Muscle layer of colon (tissue), 2 donors: Measurements from ENCODE around the gene EPHA6.

Experiments
- H3K27ac ChIP-seq: one replicate; pipeline ENCODE4 v1.7.0; 2013; ENCODE audit warnings: low read depth, mild to moderate bottlenecking, low read length, moderate library complexity
- H3K27me3 ChIP-seq, 2 donors: one replicate each; pipeline ENCODE4 v1.7.0; 2013; ENCODE audit warnings: low read length in 2 of 2, mild to moderate bottlenecking in 2 of 2; ENCODE audit not compliant: insufficient read depth in 2 of 2, control insufficient read depth in 1 of 2
- H3K36me3 ChIP-seq: one replicate; pipeline ENCODE4 v1.7.0; 2013; ENCODE audit warnings: mild to moderate bottlenecking, low read length; ENCODE audit not compliant: insufficient read depth
- H3K4me1 ChIP-seq: one replicate; pipeline ENCODE4 v1.7.0; 2013; ENCODE audit warnings: mild to moderate bottlenecking, low read length; ENCODE audit not compliant: insufficient read depth
- H3K4me3 ChIP-seq, 2 donors: one replicate each; pipeline ENCODE4 v1.7.0; 2013; ENCODE audit warnings: low read length in 2 of 2, low read depth in 1 of 2, mild to moderate bottlenecking in 1 of 2, moderate library complexity in 1 of 2
- H3K9ac ChIP-seq: one replicate; pipeline ENCODE4 v1.7.0; 2013; ENCODE audit warnings: low read length
- H3K9me3 ChIP-seq: one replicate; pipeline ENCODE4 v1.7.0; 2013; ENCODE audit warnings: mild to moderate bottlenecking, low read length
- donor health status: abdominal sarcoma.
- donor health status: Adenocarcinoma of cecum.

The EPHA6 gene

DNA sequence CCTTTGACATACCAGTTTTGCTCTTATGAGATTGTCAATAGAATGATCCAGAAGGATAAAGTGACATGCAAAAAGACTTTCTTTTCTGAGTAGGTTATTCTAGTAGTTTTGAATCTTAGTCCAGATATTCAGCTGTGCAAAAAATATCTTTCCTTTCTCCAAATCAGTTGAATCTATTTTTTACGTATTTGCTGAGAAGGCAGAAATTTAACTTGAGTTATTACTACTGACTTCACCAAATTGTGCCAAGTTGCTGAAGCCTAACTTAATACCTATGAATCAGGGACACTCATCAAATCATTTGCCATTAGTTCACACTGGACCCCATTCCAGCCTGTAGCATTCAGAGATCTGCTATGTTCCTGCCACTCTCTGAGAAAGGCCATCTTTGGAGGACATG, 215.6 kb downstream of the EPHA6 start:
- Histone ChIP-seq H3K9me3 (no peaks in the 10 kb centered on the region), H3K4me1 (no peaks in the 10 kb centered on the region), H3K27me3 (no peaks in the 10 kb centered on the region), H3K36me3 (no peaks in the 10 kb centered on the region), H3K4me3 (no peak overlapping the region), H3K9ac (no peak overlapping the region), H3K27ac (no peak overlapping the region)

DNA sequence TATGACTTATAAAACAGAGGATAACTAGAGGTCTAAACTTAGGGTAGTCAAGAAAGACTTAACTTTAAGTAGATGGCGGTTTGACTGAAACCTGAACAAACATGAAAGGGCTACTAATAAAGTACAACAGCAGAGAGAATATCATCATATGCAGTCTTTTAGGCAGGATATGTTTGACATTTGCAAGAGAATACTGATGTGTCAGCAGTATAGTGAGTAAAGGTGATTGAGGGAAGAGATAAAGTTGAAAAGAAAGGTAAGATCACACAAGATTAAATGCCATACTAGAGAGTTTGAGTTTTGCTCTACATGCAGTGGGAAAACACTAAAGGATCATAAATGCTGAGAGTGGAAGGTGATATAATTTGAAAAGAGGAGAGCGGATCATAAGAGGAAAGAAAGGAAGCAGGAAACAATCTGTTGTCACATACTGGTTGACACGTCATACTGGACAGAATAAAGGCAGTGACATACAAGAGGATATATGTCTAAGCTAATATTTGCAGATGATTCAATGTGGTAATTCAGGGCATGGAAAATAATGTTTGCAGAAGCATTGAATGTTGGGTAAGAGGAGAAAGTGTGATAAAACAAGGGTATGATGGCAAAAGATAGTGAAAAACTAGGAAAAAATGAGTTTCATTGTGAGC, 223.0 kb downstream of the EPHA6 start:
- Histone ChIP-seq H3K4me3 (no peak overlapping the region), H3K27ac (no peak overlapping the region), H3K36me3 (no peaks in the 10 kb centered on the region)

DNA sequence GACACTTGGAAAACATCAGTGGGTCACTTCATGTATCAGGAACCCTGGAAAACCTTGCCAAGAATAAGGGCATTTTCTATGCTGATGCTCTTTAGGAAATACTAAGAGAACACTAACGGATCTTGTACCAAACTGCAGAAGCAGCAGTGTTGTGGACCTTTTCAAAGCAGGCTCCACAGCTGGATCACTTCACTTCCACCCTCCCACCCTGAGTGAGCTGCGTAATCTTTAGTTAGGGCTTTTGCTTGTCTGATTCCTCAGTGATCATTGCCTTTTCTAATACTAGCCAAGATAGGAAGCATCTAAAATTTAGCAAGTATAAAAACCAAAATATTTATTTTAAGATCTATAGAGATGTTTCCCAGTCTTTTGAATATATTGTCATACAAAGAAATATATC, 229.0 kb downstream of the EPHA6 start:
- Histone ChIP-seq H3K36me3 (no peaks in the 10 kb centered on the region), H3K4me1 (no peaks in the 10 kb centered on the region), H3K27me3 (no peaks in the 10 kb centered on the region), H3K27ac (no peak overlapping the region), H3K9me3 (no peaks in the 10 kb centered on the region), H3K9ac (no peak overlapping the region), H3K4me3 (no peak overlapping the region)

More for the DNA sequence above, 223.0 kb downstream of the EPHA6 start:
- Histone ChIP-seq H3K9me3 (no peaks in the 10 kb centered on the region), H3K9ac (no peak overlapping the region), H3K27me3 (no peaks in the 10 kb centered on the region), H3K4me1 (no peaks in the 10 kb centered on the region)

DNA sequence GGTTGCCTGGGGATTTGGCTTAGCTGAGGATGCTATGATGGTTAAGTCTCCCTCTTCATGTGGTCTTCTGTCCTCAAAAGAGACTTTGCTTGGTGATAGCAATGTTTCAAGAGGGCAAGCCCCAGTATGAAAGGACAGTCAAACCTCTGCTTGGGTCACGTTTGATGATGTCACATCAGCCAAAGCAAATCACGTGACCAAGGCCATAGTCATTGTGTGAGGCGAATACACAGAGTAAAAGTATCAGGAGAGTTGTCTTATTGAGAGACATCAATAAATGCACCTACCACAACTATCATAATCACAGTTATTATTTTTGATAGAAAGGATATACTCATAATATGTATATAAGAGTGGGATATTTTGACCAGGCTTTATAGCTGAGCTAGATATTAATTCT, 243.0 kb downstream of the EPHA6 start:
- Histone ChIP-seq H3K4me1 (peaks cover 7% of the 10 kb centered on the region), H3K27me3 (no peaks in the 10 kb centered on the region), H3K36me3 (no peaks in the 10 kb centered on the region), H3K4me3 (no peak overlapping the region), H3K27ac (no peak overlapping the region), H3K9me3 (no peaks in the 10 kb centered on the region), H3K9ac (no peak overlapping the region)

DNA sequence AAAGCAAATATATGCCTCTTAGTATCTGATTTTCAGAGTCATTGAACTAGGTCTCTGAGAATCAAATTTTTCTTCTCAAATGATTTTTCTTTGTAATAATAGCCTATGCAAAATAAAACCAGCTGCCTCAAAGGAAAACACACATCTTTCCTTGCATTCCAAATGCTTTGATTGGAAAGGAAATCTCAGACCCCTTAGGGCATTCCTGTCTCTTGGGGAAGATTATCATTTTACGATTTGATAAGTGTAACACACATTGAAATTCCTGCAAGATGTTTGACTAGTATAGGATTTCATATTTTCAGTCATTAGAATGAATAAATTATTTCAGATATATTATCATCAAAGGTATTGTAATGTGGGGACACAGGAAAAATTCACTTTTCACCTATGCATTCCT, 244.8 kb downstream of the EPHA6 start:
- H3K27ac ChIP-seq, result no peak overlapping the region
- H3K36me3 ChIP-seq, result no peaks in the 10 kb centered on the region
- H3K4me1 ChIP-seq, result peaks cover 7% of the 10 kb centered on the region
- H3K4me3 ChIP-seq, result no peak overlapping the region
- no peaks in the 10 kb centered on the region for H3K9me3 ChIP-seq
- no peaks in the 10 kb centered on the region for H3K27me3 ChIP-seq
- no peak overlapping the region for H3K9ac ChIP-seq

DNA sequence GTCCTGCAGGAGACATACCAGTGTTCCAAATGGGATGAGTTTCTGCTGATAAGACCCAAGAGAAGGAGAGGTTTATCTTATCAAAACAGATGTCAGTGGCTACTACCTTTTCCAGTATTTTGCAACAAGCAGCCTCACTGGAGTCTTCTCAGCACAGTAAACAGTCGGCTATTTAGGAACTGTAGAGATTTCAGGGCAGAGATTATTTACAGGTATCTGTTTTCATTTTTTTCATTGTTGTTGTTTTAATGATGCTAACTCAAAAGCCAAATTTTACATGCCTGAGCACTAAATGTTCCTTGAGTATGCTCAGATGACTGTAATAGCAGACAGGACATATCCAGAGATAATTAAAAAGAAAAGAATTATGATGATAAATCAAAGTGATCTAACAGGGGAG, 252.1 kb downstream of the EPHA6 start:
- Histone ChIP-seq H3K36me3 (no peaks in the 10 kb centered on the region), H3K4me3 (no peak overlapping the region), H3K27ac (no peak overlapping the region), H3K9ac (no peak overlapping the region), H3K27me3 (no peaks in the 10 kb centered on the region), H3K9me3 (no peaks in the 10 kb centered on the region), H3K4me1 (no peaks in the 10 kb centered on the region)

DNA sequence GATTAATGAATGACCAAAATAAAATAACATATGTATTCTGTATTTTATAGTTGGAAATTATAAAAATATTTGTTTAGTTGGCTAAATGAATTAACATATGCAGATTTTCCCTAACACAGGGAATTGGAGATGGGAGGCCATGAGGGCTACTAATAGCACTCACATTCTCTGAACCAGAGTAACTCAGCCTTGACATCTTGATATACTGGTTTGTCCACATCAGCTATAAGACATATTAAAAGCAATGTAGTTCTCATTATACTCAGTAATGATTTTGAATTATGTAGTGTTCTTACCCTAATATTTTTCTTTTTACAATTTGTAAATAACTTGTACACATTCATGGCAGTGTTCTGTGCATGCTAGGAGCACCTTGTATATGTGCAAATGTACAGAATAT, 255.9 kb downstream of the EPHA6 start:
- Histone ChIP-seq H3K27ac (no peak overlapping the region), H3K9ac (no peak overlapping the region), H3K27me3 (no peaks in the 10 kb centered on the region), H3K4me1 (no peaks in the 10 kb centered on the region), H3K9me3 (no peaks in the 10 kb centered on the region), H3K4me3 (no peak overlapping the region), H3K36me3 (no peaks in the 10 kb centered on the region)

DNA sequence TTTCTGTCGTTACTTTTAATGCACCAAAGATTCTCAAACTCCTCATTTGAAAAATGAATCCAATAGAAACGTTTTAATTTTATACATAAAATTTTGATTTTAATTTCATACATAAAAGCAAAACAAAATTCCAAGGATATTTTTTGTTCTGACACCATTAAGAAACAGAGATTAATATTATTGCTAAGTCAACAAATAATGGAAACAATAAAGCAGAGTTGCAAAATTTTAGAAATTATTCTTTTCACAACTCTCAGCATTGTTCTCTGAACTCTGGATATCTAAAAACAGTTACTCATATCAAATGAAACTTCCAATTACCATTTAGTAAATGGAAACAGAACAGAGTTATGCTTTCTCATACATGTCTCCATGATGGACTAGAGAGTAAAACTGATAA, 260.2 kb downstream of the EPHA6 start:
- Histone ChIP-seq H3K4me3 (no peak overlapping the region), H3K27me3 (no peaks in the 10 kb centered on the region), H3K4me1 (no peaks in the 10 kb centered on the region), H3K9ac (no peak overlapping the region), H3K27ac (no peak overlapping the region), H3K36me3 (no peaks in the 10 kb centered on the region), H3K9me3 (no peaks in the 10 kb centered on the region)

DNA sequence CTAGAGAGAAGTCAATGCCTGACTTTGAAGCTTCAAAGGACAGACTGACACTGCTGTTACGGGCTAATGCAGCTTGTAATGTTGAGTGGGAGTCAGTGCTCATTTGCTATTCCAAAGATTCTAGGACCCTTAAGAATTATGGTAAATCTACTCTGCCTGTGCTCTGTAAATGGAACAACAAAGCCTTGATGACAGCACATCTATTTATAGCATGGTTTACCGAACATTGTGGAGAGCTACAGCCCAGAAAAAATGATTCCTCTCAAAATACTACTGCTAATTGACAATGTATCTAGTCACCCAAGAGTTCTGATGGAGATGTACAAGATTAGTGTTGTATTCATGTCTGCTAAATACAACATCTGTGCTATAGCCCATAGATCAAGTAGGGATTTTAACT, 262.3 kb downstream of the EPHA6 start:
- H3K4me1 ChIP-seq, result no peaks in the 10 kb centered on the region
- no peak overlapping the region for H3K9ac ChIP-seq
- no peaks in the 10 kb centered on the region for H3K27me3 ChIP-seq
- H3K9me3 ChIP-seq, result no peaks in the 10 kb centered on the region
- no peak overlapping the region for H3K27ac ChIP-seq
- no peak overlapping the region for H3K4me3 ChIP-seq
- no peaks in the 10 kb centered on the region for H3K36me3 ChIP-seq

DNA sequence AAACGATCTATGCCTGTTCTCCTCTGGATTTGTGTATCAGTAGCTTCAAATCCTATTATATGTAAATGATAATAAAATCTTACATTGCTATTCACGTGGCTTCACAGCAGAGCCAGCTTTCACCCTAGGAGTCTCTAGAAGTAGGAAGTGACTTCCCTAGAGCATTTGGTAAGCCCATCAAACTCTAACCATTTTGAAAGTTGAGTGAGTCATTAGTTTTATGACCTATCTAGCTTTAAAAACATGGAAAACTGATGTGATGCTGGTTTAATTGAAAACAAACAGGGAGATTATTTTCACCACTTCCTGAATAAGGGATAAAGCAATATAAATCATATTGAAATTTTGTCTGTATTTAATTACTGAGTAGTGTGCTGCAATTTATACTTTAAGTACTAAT, 275.2 kb downstream of the EPHA6 start:
- no peak overlapping the region for H3K9ac ChIP-seq
- no peaks in the 10 kb centered on the region for H3K9me3 ChIP-seq
- no peaks in the 10 kb centered on the region for H3K27me3 ChIP-seq
- no peak overlapping the region for H3K27ac ChIP-seq
- H3K36me3 ChIP-seq, result no peaks in the 10 kb centered on the region
- no peaks in the 10 kb centered on the region for H3K4me1 ChIP-seq
- no peak overlapping the region for H3K4me3 ChIP-seq

DNA sequence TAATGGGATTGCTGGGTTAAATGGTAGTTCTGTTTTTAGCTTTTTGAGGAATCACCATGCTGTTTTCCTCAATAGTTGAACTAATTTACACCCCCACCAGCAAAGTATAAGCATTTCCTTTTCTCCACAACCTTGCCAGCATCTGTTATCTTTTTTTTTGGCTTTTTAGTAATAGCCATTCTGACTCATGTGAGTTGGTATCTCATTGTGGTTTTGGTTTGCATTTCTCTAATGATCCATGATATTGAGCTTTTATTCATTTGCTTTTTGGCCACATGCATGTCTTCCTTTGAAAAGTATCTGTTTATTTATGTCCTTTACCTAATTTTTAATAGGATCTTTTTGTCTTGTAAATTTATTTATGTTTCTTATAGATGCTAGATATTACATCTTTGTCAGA, 288.2 kb downstream of the EPHA6 start:
- H3K9me3 ChIP-seq, result no peaks in the 10 kb centered on the region
- no peaks in the 10 kb centered on the region for H3K4me1 ChIP-seq
- no peaks in the 10 kb centered on the region for H3K27me3 ChIP-seq
- no peak overlapping the region for H3K4me3 ChIP-seq
- H3K27ac ChIP-seq, result no peak overlapping the region
- no peaks in the 10 kb centered on the region for H3K36me3 ChIP-seq
- no peak overlapping the region for H3K9ac ChIP-seq

DNA sequence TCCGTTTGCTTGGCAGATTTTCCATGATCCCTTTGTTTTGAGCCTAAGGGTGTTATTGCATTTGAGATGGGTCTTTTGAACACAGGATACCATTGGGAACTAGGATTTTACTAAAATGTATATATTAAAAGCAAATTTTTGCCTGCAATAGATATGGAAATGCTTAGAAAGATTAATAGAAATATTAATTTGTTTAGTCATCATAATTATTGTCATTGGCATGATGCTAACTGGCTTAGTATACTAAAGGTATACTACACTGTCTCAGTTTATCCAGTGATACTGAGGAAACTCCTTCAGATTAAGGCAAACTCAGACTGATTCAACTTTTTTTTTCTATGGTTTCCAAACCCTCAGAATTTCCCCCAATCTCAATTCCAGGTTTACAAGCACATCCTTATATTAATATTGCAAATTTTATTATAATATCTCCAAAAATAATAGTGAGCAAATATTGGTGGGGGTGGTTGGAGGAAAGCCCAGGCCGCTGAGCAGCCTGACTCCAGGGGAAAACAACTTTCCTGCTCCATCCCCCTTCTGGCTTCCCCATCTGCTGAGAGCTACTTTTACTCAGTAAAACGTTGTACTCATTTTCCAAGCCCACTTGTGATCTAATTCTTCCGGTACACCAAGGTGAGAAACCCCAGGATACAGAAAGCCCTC, 291.7 kb downstream of the EPHA6 start:
- Histone ChIP-seq H3K9me3 (no peaks in the 10 kb centered on the region), H3K4me1 (peaks cover 4% of the 10 kb centered on the region), H3K4me3 (no peak overlapping the region), H3K27ac (no peak overlapping the region), H3K9ac (no peak overlapping the region), H3K36me3 (no peaks in the 10 kb centered on the region), H3K27me3 (no peaks in the 10 kb centered on the region)
